OCI-LY7 (cell line): ENCODE data around the gene DMRT1.

ENCODE experiments used
- CTCF ChIP-seq: fragments of 200-600 bp; sonication (generic); conservative IDR thresholded peaks from 2 replicates; pipeline ENCODE4 v1.5.1; 2014; ENCODE audit warnings: mild to moderate bottlenecking, antibody characterized with exemption, low read length, moderate library complexity, mixed read lengths
- EZH2phosphoT487 ChIP-seq: fragments of 200-600 bp; sonication (generic); IDR thresholded peaks from 2 replicates; pipeline ENCODE4 v1.6.1; 2018; ENCODE audit warnings: low read depth, borderline replicate concordance, mild to moderate bottlenecking, mixed run types, antibody characterized with exemption, low read length, moderate library complexity, mixed read lengths

DNA sequence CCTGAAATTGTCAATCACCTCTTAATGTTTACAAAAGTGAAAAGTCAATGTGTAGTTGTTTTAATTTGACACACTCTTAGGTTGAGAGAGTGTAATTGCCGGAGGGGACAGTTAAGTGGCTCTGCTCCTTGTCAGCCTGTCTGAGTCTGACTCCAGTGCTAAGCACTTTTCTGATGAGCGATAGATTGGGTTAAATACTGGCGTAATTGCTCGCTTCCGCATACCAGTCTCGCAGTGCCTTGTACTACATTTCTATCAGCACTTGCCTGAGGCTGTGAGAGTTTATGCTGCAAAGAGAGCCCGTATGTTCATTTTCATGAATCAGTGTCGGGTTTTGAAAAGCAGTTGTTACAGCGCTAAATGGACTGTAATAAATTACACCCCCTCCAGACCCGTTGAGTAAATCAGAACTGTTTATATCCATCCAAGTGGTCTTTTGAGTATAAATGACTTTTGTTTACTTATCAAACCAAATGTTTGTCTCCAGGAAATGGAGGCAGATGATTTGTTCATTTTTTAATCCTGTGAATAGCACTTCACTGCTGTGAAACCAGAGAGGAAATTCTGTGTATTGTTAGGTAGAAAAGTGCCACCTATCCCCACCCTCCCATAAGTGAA, 94.0 kb downstream of the DMRT1 start:
- no peak for TF ChIP-seq CTCF
- no peak for TF ChIP-seq EZH2phosphoT487
